NT2/D1 (cell line): ENCODE data around the gene PARVA.

Source experiments
- YY1 ChIP-seq: IDR thresholded peaks from 2 replicates; pipeline ENCODE4 v1.6.1; 2011; ENCODE audit not compliant: insufficient read length, insufficient read depth
- ZNF274 ChIP-seq: IDR thresholded peaks from 2 replicates; pipeline ENCODE4 v1.6.1; 2011; ENCODE audit warnings: mild to moderate bottlenecking, low read depth, low read length

DNA sequence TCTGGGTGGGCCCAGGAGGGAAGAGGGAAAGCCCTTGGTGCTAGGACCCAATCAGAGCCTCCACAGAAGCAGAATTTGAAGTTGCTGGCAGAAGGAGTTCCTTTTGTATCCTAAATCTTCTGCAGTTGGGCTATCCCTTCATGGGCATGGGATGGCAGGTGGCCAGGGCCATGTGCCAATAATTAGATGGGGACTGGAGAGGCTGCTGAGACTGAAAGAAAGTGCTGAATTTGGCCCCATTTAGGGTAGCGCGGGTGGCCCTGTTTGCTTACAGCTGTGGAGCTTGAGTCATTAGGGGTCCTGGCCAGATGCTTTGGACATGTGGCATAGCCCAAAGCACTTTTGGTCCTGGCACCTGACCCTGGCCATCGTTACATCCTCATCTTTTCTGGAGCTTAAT is 27.1 kb downstream of the PARVA start:
- TF ChIP-seq ZNF274, result no peak
- no peak for TF ChIP-seq YY1
